Breast epithelium (tissue), 4 donors: ENCODE results near the gene TMEM86B. TPM values are rescaled to one million over a fixed set of nuclear protein-coding genes. Genes with fewer than 3 reads are reported as not detected.

ENCODE experiments used
- DNase-seq, 2 donors: peaks; one replicate each; pipeline ENCODE4 v3.0.0-alpha.2; 2019; ENCODE audit warnings: low spot score in 2 of 2
- H3K27ac ChIP-seq, 2 donors: fragments of 200-600 bp; sonication (generic) in 1 of 2; one replicate each; pipeline ENCODE4 v1.5.1; 2016 to 2019; ENCODE audit warnings: mild to moderate bottlenecking in 1 of 2
- H3K27me3 ChIP-seq, 2 donors: fragments of 200-600 bp; sonication (generic) in 1 of 2; one replicate each; pipeline versions ENCODE4 v1.5.1 to v1.6.0; 2017 to 2019; ENCODE audit warnings: control low read depth in 1 of 2, mild to moderate bottlenecking in 1 of 2
- H3K36me3 ChIP-seq: fragments of 200-600 bp; one replicate; pipeline ENCODE4 v1.5.1; 2019
- H3K4me1 ChIP-seq, 2 donors: fragments of 200-600 bp; sonication (generic); one replicate each; pipeline ENCODE4 v1.5.1; 2016 to 2019; ENCODE audit warnings: control low read depth in 1 of 2
- H3K4me3 ChIP-seq, 3 donors: fragments of 200-600 bp; sonication (generic); 1 replicate in 2 of 3; 2 replicates in 1 of 3; pipeline ENCODE4 v1.5.1; 2016 to 2019; ENCODE audit warnings: mild to moderate bottlenecking in 3 of 3, moderate library complexity in 2 of 3
- H3K9me3 ChIP-seq, 2 donors: fragments of 200-600 bp; sonication (generic) in 1 of 2; one replicate each; pipeline ENCODE4 v1.5.1; 2016 to 2019; ENCODE audit warnings: control low read depth in 1 of 2
- POLR2A ChIP-seq: fragments of 450-650 bp; IDR thresholded peaks from one replicate; pipeline ENCODE4 v1.6.1; 2016; ENCODE audit warnings: antibody characterized with exemption, mild to moderate bottlenecking, moderate library complexity
- POLR2AphosphoS5 ChIP-seq, 3 donors: sonication (generic); formaldehyde crosslinking; IDR thresholded peaks; one replicate each; pipeline ENCODE4 v1.6.1; 2017; ENCODE audit warnings: antibody characterized with exemption in 3 of 3
- intact Hi-C: fragments of 100-400 bp; cut with DNase I; formaldehyde crosslinking; loops from one replicate; pipeline ENCODE4 v1.15.1; 2023; ENCODE audit warnings: low total_unique reads
- total RNA-seq, 3 donors: library from RNA; depleted of rRNA; stranded (reverse); fragments of >200 nt; gene quantifications; one replicate each; pipeline ENCODE4 v1.1.0, GENCODE V29; 2016
- TF ChIP-seq, protein P1 (sequence below), 3 donors: fragments of 450-650 bp; IDR thresholded peaks; one replicate each; pipeline ENCODE4 v1.5.1; 2016 to 2017; ENCODE audit warnings: antibody characterized with exemption in 3 of 3, mild to moderate bottlenecking in 3 of 3, moderate library complexity in 3 of 3

TMEM86B gene
- total RNA-seq, 3 donors from 2014 or later = 0.80 to 3.6 (median 1.6) TPM

DNA sequence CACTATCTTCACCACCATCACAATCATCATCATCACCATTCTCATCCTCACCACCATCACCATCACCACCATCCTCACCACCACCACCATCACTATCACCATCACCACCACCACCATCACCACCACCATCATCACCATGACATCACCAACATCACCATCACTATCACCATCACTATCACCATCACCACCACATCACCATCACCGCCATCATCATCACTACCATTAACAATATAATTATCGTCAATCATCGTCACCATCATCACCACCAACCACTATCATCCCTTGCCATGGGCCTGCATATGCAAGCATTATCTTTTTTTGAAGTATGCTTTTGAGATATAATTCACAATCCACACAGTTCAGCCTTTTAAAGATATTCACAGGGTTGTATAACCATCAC lies 37.8 kb upstream of the TMEM86B start:
- DNase-seq = no peak
- no peaks in the 10 kb centered on the region for H3K36me3 ChIP-seq

DNA sequence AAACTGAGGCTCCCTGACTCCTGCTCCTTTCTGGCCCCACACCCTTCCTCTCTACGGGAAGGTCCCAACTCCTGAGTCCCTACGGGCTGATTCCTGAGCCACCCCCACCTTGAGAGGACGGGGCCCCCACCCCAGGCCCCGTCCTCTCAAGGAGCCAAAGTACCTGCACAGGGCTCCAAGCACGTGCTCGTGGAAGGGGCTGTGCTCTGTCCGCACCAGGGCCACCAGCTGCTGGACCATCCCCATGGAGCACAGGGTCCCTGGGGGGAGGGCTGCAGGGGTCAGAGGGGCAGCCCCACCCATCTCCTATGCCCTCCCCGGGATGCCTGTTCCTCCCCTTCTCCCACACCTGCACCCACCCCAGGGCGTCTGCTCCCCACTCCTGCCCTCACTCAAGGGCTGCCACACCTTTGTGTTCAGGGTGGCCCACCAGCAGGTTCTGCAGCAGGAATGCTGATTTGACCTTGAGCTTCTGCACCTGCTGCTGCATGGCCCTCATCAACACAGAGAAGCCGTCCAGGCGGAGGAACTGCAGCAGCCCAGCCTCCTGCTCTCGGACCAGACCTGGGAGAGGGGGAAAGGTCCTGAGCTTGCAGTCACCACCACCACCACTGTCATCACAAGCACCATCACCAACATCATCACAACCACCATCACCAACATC lies 37.3 kb upstream of the TMEM86B start:
- no peaks in the 10 kb centered on the region for H3K4me1 ChIP-seq
- no peak overlapping the region for H3K4me3 ChIP-seq
- intact Hi-C loops = no loop called here
- no peak for TF ChIP-seq POLR2A
- TF ChIP-seq POLR2AphosphoS5 (IDR thresholded peaks at IDR 0.05) = no peak
- TF ChIP-seq, protein P1, sequence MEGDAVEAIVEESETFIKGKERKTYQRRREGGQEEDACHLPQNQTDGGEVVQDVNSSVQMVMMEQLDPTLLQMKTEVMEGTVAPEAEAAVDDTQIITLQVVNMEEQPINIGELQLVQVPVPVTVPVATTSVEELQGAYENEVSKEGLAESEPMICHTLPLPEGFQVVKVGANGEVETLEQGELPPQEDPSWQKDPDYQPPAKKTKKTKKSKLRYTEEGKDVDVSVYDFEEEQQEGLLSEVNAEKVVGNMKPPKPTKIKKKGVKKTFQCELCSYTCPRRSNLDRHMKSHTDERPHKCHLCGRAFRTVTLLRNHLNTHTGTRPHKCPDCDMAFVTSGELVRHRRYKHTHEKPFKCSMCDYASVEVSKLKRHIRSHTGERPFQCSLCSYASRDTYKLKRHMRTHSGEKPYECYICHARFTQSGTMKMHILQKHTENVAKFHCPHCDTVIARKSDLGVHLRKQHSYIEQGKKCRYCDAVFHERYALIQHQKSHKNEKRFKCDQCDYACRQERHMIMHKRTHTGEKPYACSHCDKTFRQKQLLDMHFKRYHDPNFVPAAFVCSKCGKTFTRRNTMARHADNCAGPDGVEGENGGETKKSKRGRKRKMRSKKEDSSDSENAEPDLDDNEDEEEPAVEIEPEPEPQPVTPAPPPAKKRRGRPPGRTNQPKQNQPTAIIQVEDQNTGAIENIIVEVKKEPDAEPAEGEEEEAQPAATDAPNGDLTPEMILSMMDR (IDR thresholded peaks at IDR 0.05) = no peak
- no peaks in the 10 kb centered on the region for H3K36me3 ChIP-seq
- no peak overlapping the region for H3K27ac ChIP-seq
- no peak for DNase-seq
- H3K27me3 ChIP-seq = no peaks in the 10 kb centered on the region
- H3K9me3 ChIP-seq = no peaks in the 10 kb centered on the region

More for the DNA sequence above, 37.8 kb upstream of the TMEM86B start:
- Histone ChIP-seq H3K27me3 (no peaks in the 10 kb centered on the region), H3K27ac (no peak overlapping the region), H3K4me1 (no peaks in the 10 kb centered on the region), H3K4me3 (no peak overlapping the region), H3K9me3 (no peaks in the 10 kb centered on the region)
- no peak for TF ChIP-seq POLR2AphosphoS5 (IDR thresholded peaks at IDR 0.05)
- no peak for TF ChIP-seq POLR2A
- intact Hi-C loops = no loop called here

DNA sequence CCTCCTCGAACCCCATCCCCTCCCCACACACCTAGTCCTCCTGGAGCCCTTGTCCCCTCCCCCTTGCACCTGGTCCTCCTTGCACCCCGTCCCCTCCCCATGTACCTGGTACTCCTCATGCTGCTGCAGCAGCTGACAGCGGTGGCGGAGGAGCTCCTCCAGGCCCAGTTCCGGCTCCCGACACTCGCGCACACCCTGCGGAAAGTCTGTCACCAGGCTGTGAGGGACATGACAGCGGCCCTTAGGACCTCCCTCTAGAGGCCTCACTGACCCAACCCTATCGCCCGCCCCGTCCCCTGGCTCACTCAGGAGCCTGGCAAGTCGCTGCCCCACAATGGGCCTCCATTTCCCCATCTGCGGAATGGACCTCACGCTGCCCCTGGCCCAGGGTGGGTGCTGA lies 36.6 kb upstream of the TMEM86B start:
- Histone ChIP-seq H3K4me3 (no peak overlapping the region), H3K4me1 (peaks cover 0 to under 1% of the 10 kb centered on the region in 2 donors), H3K9me3 (no peaks in the 10 kb centered on the region), H3K36me3 (no peaks in the 10 kb centered on the region), H3K27ac (no peak overlapping the region), H3K27me3 (no peaks in the 10 kb centered on the region)
- no peak for DNase-seq
- intact Hi-C loops = no loop called here
- TF ChIP-seq, protein P1 (IDR thresholded peaks at IDR 0.05) = no peak
- TF ChIP-seq POLR2A = no peak
- no peak for TF ChIP-seq POLR2AphosphoS5 (IDR thresholded peaks at IDR 0.05)

DNA sequence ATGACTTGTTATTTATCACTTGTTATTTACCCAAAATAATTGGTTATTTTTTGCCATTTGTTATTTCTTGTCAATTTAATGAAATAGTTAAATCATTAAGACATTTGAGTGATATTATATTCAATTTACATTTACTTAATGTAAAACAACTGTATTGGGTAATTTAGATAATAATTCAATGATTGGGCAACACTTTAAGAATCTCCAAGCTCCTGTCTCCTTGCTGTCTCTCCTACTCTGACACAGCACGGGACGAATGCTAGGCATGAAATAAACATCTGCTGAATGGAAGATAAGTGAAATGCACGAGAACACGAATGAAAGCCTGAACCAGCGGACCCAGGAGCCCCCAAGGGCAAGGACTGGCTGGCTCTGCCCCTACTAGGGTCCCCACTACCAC lies 36.0 kb upstream of the TMEM86B start:
- TF ChIP-seq, protein P1 (IDR thresholded peaks at IDR 0.05) = no peak
- TF ChIP-seq POLR2A (no peak), POLR2AphosphoS5 (IDR thresholded peaks at IDR 0.05) (no peak)
- no peaks in the 10 kb centered on the region for H3K27me3 ChIP-seq
- no peak for DNase-seq
- H3K36me3 ChIP-seq = no peaks in the 10 kb centered on the region
- H3K27ac ChIP-seq = no peak overlapping the region
- no peak overlapping the region for H3K4me3 ChIP-seq
- H3K4me1 ChIP-seq = peaks cover 0 to 6% of the 10 kb centered on the region in 2 donors
- H3K9me3 ChIP-seq = no peaks in the 10 kb centered on the region
- intact Hi-C loops = no loop called here

DNA sequence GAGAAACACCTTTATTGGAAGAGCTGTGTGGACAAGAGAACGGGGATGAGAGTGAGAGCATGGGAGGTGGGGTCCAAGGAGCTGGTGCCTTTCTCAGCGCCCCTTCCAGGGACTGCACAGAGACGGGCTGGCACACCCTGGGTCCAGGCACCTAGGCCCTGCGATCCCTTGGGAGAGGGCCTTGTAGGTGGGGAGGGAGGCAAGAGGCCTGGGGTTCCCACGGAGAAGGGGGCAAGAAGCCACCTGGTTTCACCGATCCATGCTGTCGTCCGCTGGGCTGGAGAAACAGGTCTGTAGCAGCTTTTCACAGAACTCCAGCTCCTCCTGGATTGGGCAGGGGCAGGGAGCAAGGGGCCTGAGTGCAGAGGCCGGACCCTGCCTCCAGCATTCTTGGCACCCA lies 33.8 kb upstream of the TMEM86B start:
- H3K27me3 ChIP-seq = no peaks in the 10 kb centered on the region
- intact Hi-C loops = no loop called here
- no peak overlapping the region for H3K27ac ChIP-seq
- no peak for TF ChIP-seq POLR2AphosphoS5 (IDR thresholded peaks at IDR 0.05)
- no peaks in the 10 kb centered on the region for H3K9me3 ChIP-seq
- no peaks in the 10 kb centered on the region for H3K36me3 ChIP-seq
- DNase-seq = no peak
- peaks cover 0 to 6% of the 10 kb centered on the region in 2 donors for H3K4me1 ChIP-seq
- H3K4me3 ChIP-seq = no peak overlapping the region

DNA sequence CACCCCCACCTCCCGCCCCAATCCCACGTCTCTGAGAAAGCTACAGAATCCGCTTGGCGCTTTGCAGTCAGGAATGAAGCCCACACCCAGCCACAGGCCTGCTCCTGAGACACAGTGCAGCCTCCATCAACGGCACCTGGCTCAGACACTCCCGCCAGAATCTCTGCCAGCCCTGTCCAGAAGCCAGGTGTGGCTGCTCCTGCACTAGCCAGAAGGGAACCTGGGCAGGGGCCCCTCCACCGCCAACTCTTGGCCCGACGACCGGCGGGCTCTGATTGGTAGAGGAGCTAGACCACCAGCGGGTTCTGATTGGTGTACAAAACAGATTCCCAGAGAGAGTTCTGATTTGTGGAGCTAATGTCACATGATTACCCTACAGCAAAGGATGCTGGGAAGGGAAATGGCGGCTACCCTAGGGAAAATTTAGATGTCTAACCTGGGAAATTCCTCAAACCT lies 33.1 kb upstream of the TMEM86B start:
- intact Hi-C loops = no loop called here
- no peak overlapping the region for H3K4me3 ChIP-seq

More for the DNA sequence above, 33.1 kb upstream of the TMEM86B start:
- DNase-seq = no peak
- TF ChIP-seq POLR2AphosphoS5 (IDR thresholded peaks at IDR 0.05) = no peak
- TF ChIP-seq, protein P1 (IDR thresholded peaks at IDR 0.05) = no peak
- TF ChIP-seq POLR2A = no peak
- H3K4me1 ChIP-seq = peaks cover 0 to 6% of the 10 kb centered on the region in 2 donors
- H3K27ac ChIP-seq = no peak overlapping the region
- H3K9me3 ChIP-seq = no peaks in the 10 kb centered on the region
- no peaks in the 10 kb centered on the region for H3K36me3 ChIP-seq
- H3K27me3 ChIP-seq = no peaks in the 10 kb centered on the region
